ENCODE measurements around the gene YAP1. TPM values are rescaled to one million over a fixed set of nuclear protein-coding genes. Genes with fewer than 3 reads are reported as not detected.

YAP1 gene
- total RNA-seq, 2 experiments from 2014 or later: not detected

- intact Hi-C loops (cut with micrococcal nuclease): no loop called here
- peaks cover 11% of the 10 kb centered on the region for H3K4me1 Mint-ChIP-seq (ENCODE audit: low read depth)
- ATAC-seq (peak; percentile 70), DNase-seq (peak; percentile 37)
- H3K27ac Mint-ChIP-seq: no peak overlapping the region
- peak overlapping the region; percentile 68 for H3K4me3 Mint-ChIP-seq
- no peak for TF ChIP-seq CTCF (IDR thresholded peaks at IDR 0.05)
- H3K27me3 Mint-ChIP-seq: peaks cover 53% of the 10 kb centered on the region
- ChIA-PET CTCF (no interaction called here), POLR2A (no interaction called here)
- H3K9me3 Mint-ChIP-seq: no peaks in the 10 kb centered on the region
- no peaks in the 10 kb centered on the region for H3K36me3 Mint-ChIP-seq (ENCODE audit: low read depth)
Observed at GRCh38 chr11:102111787-102112508, 1.7 kb downstream of the YAP1 start.

- H3K4me3 Mint-ChIP-seq: no peak overlapping the region
- peaks cover 11% of the 10 kb centered on the region for H3K4me1 Mint-ChIP-seq (ENCODE audit: low read depth)
- ChIA-PET POLR2A (no interaction called here), CTCF (no interaction called here)
- TF ChIP-seq CTCF (IDR thresholded peaks at IDR 0.05): no peak
- peaks cover 50% of the 10 kb centered on the region for H3K27me3 Mint-ChIP-seq
- intact Hi-C loops (cut with micrococcal nuclease): no loop called here
- H3K36me3 Mint-ChIP-seq (ENCODE audit: low read depth): no peaks in the 10 kb centered on the region
- no peak overlapping the region for H3K27ac Mint-ChIP-seq
- no peak for ATAC-seq
- no peak for DNase-seq
- H3K9me3 Mint-ChIP-seq: no peaks in the 10 kb centered on the region
Observed at GRCh38 chr11:102112509-102112821, 2.2 kb downstream of the YAP1 start.

- Mint-ChIP-seq H3K27ac (no peak overlapping the region), H3K4me1 (ENCODE audit: low read depth) (peaks cover 11% of the 10 kb centered on the region), H3K9me3 (no peaks in the 10 kb centered on the region), H3K4me3 (no peak overlapping the region), H3K27me3 (peaks cover 43% of the 10 kb centered on the region), H3K36me3 (ENCODE audit: low read depth) (no peaks in the 10 kb centered on the region)
- ATAC-seq: no peak
- intact Hi-C loops (cut with micrococcal nuclease): no loop called here
- TF ChIP-seq CTCF (IDR thresholded peaks at IDR 0.05): no peak
- ChIA-PET CTCF (no interaction called here), POLR2A (no interaction called here)
- DNase-seq: no peak
Observed at GRCh38 chr11:102114032-102114431, 3.8 kb downstream of the YAP1 start.

- Mint-ChIP-seq H3K36me3 (ENCODE audit: low read depth) (no peaks in the 10 kb centered on the region), H3K27ac (no peak overlapping the region), H3K9me3 (no peaks in the 10 kb centered on the region), H3K4me3 (no peak overlapping the region), H3K27me3 (peaks cover 34% of the 10 kb centered on the region), H3K4me1 (ENCODE audit: low read depth) (peaks cover 6% of the 10 kb centered on the region)
- DNase-seq (no peak), ATAC-seq (no peak)
- ChIA-PET POLR2A (interaction anchor here (0.7 kb wide), 1 partner anchor 685 kb away, joined by 4 read pairs; no protein-coding TSS in a partner anchor), CTCF (no interaction called here)
- intact Hi-C loops (cut with micrococcal nuclease): no loop called here
- TF ChIP-seq CTCF (IDR thresholded peaks at IDR 0.05): no peak
Observed at GRCh38 chr11:102115557-102115956, 5.3 kb downstream of the YAP1 start.

GRCh38 chr11:102116453-102117205 lies 6.4 kb downstream of the YAP1 start:
- CTCF ChIA-PET: no interaction called here
- Mint-ChIP-seq H3K4me3 (no peak overlapping the region), H3K4me1 (ENCODE audit: low read depth) (peaks cover 5% of the 10 kb centered on the region), H3K9me3 (no peaks in the 10 kb centered on the region), H3K27me3 (peaks cover 34% of the 10 kb centered on the region), H3K27ac (no peak overlapping the region), H3K36me3 (ENCODE audit: low read depth) (no peaks in the 10 kb centered on the region)
- no peak for ATAC-seq
- intact Hi-C loops (cut with micrococcal nuclease): no loop called here
- POLR2A ChIA-PET: no interaction called here
- DNase-seq: no peak
- TF ChIP-seq CTCF (IDR thresholded peaks at IDR 0.05): no peak

Measured in activated CD8-positive, alpha-beta T cell treated with anti-CD3 and anti-CD28 coated beads for 36 hours (primary cell).